NCI-H446 (cell line): Measurements from ENCODE around the gene ARHGEF1.

Experiments used
- DNase-seq, 2 experiments: peaks; one replicate each; lab custom pipeline; 2025; lab: John Stamatoyannopoulos, UW

Gene ARHGEF1, protein sequence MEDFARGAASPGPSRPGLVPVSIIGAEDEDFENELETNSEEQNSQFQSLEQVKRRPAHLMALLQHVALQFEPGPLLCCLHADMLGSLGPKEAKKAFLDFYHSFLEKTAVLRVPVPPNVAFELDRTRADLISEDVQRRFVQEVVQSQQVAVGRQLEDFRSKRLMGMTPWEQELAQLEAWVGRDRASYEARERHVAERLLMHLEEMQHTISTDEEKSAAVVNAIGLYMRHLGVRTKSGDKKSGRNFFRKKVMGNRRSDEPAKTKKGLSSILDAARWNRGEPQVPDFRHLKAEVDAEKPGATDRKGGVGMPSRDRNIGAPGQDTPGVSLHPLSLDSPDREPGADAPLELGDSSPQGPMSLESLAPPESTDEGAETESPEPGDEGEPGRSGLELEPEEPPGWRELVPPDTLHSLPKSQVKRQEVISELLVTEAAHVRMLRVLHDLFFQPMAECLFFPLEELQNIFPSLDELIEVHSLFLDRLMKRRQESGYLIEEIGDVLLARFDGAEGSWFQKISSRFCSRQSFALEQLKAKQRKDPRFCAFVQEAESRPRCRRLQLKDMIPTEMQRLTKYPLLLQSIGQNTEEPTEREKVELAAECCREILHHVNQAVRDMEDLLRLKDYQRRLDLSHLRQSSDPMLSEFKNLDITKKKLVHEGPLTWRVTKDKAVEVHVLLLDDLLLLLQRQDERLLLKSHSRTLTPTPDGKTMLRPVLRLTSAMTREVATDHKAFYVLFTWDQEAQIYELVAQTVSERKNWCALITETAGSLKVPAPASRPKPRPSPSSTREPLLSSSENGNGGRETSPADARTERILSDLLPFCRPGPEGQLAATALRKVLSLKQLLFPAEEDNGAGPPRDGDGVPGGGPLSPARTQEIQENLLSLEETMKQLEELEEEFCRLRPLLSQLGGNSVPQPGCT

DNA sequence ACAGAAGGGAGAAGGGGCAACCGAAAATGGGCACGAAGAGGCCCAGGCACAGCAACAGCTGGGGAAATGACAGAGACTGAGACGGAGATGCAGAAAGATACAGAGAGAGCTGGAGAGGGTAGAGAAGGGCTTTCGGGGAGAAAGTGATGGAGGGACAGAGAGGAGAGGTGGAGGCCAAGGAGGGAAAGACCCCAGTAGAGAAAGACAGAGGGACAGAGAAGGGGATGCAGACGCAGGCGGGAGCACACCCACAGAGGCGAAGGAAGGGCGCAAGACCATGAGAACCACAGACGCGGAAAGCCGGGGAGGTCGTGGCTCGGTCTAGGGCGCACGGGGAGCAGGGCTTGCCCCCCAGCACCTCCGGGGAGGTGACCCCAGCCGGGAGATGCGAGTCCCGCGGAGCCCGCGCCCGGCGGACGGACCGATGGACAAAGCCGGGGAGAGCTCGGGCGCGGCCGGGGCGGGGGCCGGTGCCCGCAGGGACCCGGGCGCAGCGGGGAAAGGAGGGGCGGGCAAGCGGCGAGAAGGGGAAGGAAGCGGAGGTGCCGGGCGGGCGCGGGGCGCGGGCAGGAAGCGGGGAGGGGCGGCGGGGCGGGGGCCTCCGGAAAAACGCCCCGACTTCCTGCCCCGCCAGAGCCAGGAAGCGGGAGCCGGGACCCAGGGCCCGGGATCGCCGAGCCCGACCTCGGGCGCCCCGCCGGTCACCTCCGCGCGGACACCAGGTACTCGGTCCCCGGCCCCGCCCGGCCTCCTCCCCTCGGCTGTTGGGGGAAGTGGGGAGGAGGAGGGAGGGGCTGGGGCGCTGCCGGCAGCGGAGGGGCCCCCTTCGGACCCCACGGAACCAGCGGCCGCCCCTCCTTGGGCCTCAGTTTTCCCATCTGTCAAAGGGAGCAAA is at the start of gene ARHGEF1:
Gene ARHGEF1 (plus strand): TSS at position 617 of the 895 bp plus-strand sequence. CDS start 4,899 bp downstream, outside the sequence.
- no peak for DNase-seq

DNA sequence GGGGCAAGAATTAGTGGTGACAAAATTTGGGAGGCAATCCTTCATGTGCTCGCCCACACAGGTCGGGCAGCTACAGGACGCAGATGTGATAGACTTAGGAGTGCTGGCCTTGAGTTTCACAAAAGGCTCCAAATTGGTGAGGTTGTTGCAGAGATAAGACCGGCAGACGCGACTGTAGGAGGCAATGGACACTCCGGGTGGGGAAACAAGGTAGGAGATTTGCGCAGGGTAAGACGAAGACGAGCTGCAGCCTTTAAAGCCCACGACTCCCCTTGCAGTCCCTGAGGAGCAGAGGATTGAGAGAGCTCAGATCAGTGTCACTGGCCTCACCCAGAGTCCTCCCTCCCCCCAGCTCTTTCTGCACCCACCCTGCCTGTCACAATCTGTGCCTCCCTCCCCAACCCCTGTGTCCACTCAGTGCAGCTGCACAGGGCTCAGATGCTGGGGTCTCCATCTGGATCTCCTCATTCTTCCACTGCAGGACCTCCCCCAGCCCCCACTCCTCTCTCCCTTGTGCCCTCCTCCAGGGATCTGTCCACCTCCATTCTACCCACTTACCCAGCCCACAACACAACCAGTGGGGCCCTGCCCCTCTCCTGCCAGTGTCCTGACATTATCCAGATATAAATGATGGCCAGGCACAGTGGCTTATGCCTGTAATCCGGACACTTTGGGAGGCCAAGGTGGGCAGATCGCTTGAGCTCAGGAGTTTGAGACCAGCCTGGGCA is 44.8 kb upstream of the ARHGEF1 start:
- DNase-seq = no peak

DNA sequence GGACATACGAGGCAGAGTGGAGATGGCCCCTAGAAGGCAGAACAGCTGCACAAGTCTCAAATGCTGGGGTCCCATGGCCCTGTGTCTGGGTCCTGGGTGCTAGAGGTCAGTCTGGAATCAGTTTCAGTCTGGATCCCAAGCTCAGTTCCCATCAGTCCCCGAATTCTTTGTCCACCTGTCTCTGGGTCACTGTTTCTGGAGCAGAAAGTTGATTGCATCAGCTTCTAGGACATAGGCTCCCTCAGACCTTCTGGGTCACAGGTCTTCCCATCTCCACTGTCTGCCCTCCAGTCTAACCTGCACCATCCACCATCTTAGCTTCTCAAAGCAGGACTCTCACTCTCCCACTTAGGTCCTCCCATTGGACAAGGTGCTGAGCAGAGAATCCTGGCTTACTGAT is 43.8 kb upstream of the ARHGEF1 start:
- no peak for DNase-seq

DNA sequence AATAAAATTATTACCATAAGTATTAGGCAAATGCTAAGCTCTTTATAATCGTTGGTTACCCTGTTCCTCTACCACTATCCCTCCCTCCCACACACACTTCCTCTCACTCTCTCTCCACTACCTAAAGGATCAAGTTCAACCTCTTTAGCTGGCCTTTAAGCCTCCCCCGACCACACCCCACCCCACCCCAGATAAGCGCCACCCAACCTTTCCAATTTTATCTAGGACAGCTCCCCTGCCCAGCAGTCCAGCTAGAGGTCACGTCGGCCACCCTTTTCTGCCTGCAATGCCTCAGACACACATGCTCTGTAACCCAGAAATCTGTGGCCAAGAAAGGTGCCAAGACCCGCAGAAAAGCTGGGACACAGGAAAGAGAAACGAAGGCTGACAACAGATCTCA is 39.6 kb upstream of the ARHGEF1 start:
- no peak for DNase-seq

DNA sequence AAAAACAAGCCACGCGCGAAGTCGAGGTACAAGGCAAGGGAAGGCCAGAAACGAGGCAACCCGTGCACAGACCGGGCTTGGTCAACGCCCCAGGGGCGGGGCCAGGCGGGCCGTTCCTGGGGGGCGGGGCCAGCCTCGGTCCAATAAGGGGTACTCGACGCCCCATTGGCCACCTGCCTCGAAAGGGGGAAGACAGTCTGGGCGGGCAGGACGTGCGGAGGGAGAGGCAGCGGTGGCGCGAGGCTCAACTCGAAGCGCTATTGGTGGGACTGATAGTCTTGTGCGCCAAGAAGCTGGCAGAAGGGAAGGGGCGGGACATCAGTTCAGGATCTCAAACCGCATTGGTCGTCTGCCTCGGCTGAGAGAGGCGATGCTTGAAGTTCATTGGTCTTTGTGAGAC is 38.4 kb upstream of the ARHGEF1 start, which contains the start of gene LYPD4:
Gene LYPD4 (minus strand): TSS at position 83 of the 400 bp plus-strand sequence. CDS start 5,398 bp downstream, outside the sequence.
- DNase-seq = no peak

DNA sequence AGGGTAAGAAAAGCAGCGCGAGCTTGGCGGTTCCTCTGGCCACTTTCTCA is 38.2 kb upstream of the ARHGEF1 start, which contains the start of gene DMRTC2:
Gene DMRTC2 (plus strand): TSS at position 42 of the 50 bp plus-strand sequence. CDS start 2,387 bp downstream, outside the sequence.
- no peak for DNase-seq

GRCh38 chr19:41845051-41845590 is 37.9 kb upstream of the ARHGEF1 start:
- DNase-seq = no peak

DNA sequence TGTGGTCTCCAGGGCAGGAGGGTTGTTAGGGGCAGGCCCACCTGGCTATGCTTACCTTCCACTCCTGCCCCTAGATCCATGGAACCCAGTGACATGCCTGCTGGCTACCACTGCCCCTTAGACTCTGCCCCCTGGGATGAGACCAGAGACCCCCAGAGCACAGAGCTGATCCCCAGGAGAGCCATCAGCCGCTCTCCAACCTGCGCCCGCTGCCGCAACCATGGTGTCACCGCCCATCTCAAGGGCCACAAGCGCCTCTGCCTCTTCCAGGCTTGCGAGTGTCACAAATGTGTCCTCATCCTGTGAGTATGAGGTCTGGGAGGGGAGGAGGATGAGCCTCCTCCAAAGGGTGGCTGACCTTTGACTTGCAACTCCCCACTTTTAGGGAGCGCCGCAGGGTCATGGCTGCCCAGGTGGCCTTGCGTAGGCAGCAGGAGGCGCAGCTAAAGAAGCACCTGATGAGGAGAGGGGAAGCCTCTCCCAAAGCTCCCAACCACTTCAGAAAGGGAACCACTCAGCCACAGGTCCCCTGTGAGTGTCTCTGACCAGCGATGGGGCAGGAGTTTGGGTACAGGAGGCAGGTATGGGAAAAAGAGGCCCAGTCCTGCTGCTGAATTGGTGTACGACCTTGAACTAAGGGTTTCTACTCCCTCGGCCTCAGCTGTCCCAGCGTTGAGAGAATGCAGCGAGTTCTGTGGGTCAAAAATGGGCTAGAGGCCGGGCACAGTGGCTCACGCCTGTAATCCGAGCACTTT is 35.5 kb upstream of the ARHGEF1 start:
- DNase-seq = no peak

DNA sequence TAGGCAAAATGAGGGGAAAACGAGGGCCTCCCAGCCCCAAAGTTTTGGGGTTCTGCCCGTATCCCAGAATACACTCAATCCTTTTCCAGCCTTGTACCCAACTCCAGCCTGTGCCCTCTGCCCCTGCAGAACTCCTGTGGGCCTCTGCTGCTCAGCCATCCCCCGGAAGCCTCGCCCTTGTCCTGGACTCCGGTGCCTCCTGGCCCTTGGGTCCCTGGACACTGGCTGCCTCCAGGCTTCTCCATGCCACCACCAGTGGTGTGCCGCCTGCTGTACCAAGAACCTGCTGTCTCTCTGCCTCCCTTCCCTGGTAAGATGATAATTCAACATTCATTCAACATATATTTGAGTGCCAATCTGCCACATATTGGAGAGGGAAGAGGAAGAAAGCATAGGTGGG is 34.3 kb upstream of the ARHGEF1 start:
- DNase-seq = no peak

- DNase-seq = no peak
These were observed 33.9 kb upstream of the ARHGEF1 start for GRCh38 chr19:41849067-41849466.

DNA sequence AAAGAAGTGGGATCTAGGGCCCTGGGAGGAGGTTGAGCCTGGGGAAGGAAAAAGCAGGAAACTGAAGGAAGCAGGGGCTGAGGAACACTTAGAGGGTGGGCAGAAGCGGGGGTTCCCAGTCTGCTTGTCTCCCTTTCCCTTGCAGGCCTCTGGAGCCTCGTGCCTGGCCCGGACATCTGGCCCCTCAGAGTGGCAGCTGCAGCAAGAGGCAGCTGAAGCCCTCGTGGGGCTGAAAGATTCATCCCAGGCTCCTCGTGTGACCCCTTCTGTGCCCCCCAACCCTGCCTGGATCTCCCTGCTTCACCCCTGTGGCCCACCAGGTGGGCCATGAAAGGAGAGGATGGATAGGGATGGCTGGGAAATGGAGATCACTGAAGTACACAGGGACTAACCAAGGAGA is 32.6 kb upstream of the ARHGEF1 start:
- DNase-seq = no peak

GRCh38 chr19:41851456-41851855 is 31.5 kb upstream of the ARHGEF1 start:
- DNase-seq = no peak

DNA sequence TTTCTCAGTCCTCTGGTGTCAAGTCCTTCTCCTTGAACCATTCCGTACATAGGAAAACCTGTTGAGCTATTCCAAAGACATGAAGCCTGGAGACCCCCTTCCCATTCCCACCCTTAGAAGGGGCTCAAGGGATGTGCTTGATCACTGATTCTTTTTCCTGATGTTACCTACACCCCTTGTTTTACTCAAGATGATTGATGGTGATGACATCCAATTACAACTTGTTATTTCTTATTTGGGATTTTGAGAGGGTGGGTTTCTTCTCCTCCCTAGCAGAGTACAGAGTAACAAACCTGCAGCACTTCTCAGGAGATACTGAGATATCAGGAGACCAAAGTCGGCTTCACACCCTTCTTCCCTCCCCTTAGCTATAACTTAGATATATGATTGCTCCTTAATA is 29.6 kb upstream of the ARHGEF1 start:
- no peak for DNase-seq

DNA sequence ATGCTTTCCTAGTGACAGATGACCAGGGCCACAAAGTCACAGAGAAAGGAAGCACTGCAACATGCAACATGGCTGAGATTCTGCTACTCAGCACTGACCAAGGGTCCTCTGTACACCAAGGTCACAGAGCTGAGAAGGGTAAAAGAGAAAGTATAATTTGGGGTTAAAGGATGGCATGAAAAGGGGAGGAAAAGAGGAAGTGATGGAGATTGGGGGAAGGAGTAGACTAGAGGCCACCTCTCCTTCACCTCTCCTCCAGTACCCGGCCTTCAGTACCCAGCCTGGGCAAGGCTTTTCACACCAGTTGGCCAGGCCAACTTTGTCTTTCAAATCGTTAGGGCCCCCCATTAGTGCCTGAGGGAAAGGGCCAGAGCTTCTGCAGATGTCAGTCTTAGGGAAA is 29.2 kb upstream of the ARHGEF1 start:
- DNase-seq = no peak

- DNase-seq = no peak
These were observed 23.8 kb upstream of the ARHGEF1 start for GRCh38 chr19:41859213-41859617.

DNA sequence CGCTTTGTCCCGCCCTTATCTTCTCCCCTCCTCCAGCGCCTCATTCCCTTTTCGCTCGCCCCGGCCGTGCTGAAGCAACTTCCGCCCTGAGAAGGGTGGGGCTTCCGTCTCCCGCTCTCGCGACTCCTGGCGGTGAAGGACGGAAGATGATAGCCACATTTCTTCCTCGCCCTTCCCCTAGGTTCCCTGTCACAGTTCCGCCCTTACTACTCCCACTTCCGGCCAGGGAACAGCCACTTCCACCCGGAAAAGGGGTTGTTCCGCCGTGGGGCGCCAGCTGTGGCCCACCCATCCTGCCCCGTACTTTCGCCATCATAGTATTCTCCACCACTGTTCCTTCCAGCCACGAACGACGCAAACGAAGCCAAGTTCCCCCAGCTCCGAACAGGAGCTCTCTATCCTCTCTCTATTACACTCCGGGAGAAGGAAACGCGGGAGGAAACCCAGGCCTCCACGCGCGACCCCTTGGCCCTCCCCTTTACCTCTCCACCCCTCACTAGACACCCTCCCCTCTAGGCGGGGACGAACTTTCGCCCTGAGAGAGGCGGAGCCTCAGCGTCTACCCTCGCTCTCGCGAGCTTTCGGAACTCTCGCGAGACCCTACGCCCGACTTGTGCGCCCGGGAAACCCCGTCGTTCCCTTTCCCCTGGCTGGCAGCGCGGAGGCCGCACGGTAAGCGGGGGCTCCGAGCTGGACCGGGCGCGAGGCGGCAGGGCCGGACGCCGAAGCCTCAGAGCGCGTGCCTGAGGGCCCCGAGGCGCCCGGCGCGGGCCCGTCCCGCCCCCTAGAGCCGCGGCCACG is 23.2 kb upstream of the ARHGEF1 start, which contains the start of gene RPS19:
Gene RPS19 (plus strand): TSS at position 638 of the 801 bp plus-strand sequence. CDS start 520 bp downstream, outside the sequence.
- DNase-seq = peak; percentile 98 to 99

DNA sequence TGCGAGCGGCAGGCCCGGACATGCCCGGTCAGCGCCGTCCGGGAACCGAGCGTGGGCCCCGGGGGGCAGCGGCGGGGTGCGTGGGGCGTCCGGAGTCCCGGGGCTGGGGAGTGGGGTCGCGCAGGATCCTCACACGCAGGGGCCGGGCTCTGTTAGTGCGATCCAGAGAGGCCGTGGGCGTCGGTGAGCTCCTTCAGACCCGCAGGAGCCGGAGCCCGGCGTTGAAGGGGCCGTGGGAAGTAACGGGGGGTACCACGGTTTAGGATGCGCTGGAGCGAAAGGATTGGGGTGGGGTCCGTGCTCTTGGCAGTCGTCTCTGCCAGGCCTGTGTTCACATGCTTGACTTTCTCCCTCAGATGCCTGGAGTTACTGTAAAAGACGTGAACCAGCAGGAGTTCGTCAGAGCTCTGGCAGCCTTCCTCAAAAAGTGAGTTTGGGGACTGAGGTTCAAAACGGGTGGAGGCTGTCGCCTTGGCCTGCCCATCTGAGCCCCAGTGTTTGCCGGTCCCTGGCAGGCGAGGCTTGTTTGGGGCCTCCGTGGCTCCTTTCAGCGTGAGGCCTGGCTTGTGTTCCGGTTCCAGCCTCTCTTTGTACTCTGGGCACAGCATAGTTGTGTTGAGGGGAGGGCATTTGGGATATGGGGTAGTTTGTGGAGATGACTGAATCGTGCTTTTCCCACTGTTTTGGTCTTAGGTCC is 22.4 kb upstream of the ARHGEF1 start:
- DNase-seq = no peak

GRCh38 chr19:41861116-41861768 is 21.7 kb upstream of the ARHGEF1 start:
- no peak for DNase-seq
